ENCODE data around the gene NPHS1.

NPHS1 gene

GRCh38 chr19:35859414-35859813, 7.1 kb upstream of the NPHS1 start:
- no peak for TF ChIP-seq EZH2phosphoT487 (IDR thresholded peaks at IDR 0.05; ENCODE audit: borderline replicate concordance, low read length)
- TF ChIP-seq CTCF (IDR thresholded peaks at IDR 0.05; ENCODE audit: low read depth, low read length, poor library complexity, severe bottlenecking): no peak
- H3K36me3 ChIP-seq (ENCODE audit: control insufficient read depth, low read length): no peaks in the 10 kb centered on the region

GRCh38 chr19:35858311-35858710, 6.0 kb upstream of the NPHS1 start:
- Histone ChIP-seq H3K27me3 (ENCODE audit: control insufficient read depth, low read length) (peaks cover 11% of the 10 kb centered on the region), H3K9me2 (replicated peaks; ENCODE audit: control insufficient read depth, low read length) (no peaks in the 10 kb centered on the region), H3K4me2 (ENCODE audit: low read length) (no peak overlapping the region; the same call in 1 of the 2 replicates), H3K9me3 (ENCODE audit: control insufficient read depth, insufficient read depth, low read length) (no peaks in the 10 kb centered on the region), H3F3A (ENCODE audit: control insufficient read depth, insufficient read depth) (no peaks in the 10 kb centered on the region), H4K20me1 (ENCODE audit: control insufficient read depth, insufficient read depth, low read depth, low read length) (no peaks in the 10 kb centered on the region), H3K4me3 (ENCODE audit: low read length) (no peak overlapping the region), H3K36me3 (ENCODE audit: control insufficient read depth, low read length) (no peaks in the 10 kb centered on the region), H3K4me1 (ENCODE audit: control insufficient read depth, low read length) (peaks cover 20% of the 10 kb centered on the region), H3K27ac (ENCODE audit: low read depth, low read length) (no peak overlapping the region), H3K79me2 (ENCODE audit: control insufficient read depth, low read length) (no peaks in the 10 kb centered on the region)
- no peak for TF ChIP-seq CTCF (IDR thresholded peaks at IDR 0.05; ENCODE audit: low read depth, low read length, poor library complexity, severe bottlenecking)
- no peak for TF ChIP-seq EZH2phosphoT487 (IDR thresholded peaks at IDR 0.05; ENCODE audit: borderline replicate concordance, low read length)

More at GRCh38 chr19:35859414-35859813, 7.1 kb upstream of the NPHS1 start:
- Histone ChIP-seq H4K20me1 (ENCODE audit: control insufficient read depth, insufficient read depth, low read depth, low read length) (no peaks in the 10 kb centered on the region), H3K4me3 (ENCODE audit: low read length) (no peak overlapping the region), H3F3A (ENCODE audit: control insufficient read depth, insufficient read depth) (no peaks in the 10 kb centered on the region), H3K27ac (ENCODE audit: low read depth, low read length) (no peak overlapping the region), H3K79me2 (ENCODE audit: control insufficient read depth, low read length) (no peaks in the 10 kb centered on the region), H3K4me2 (ENCODE audit: low read length) (no peak overlapping the region), H3K4me1 (ENCODE audit: control insufficient read depth, low read length) (peaks cover 20% of the 10 kb centered on the region), H3K9me3 (ENCODE audit: control insufficient read depth, insufficient read depth, low read length) (no peaks in the 10 kb centered on the region), H3K9me2 (replicated peaks; ENCODE audit: control insufficient read depth, low read length) (no peaks in the 10 kb centered on the region), H3K27me3 (ENCODE audit: control insufficient read depth, low read length) (peaks cover 11% of the 10 kb centered on the region)

- Histone ChIP-seq H3K9me3 (ENCODE audit: control insufficient read depth, insufficient read depth, low read length) (no peaks in the 10 kb centered on the region), H3F3A (ENCODE audit: control insufficient read depth, insufficient read depth) (no peaks in the 10 kb centered on the region), H3K27ac (ENCODE audit: low read depth, low read length) (peak within 1 kb of the TSS; percentile 22; the same call in 1 of the 2 replicates), H4K20me1 (ENCODE audit: control insufficient read depth, insufficient read depth, low read depth, low read length) (no peaks in the 10 kb centered on the region), H3K36me3 (ENCODE audit: control insufficient read depth, low read length) (no peaks in the 10 kb centered on the region), H3K4me1 (ENCODE audit: control insufficient read depth, low read length) (peaks cover 20% of the 10 kb centered on the region), H3K9me2 (replicated peaks; ENCODE audit: control insufficient read depth, low read length) (no peaks in the 10 kb centered on the region), H3K27me3 (ENCODE audit: control insufficient read depth, low read length) (peaks cover 11% of the 10 kb centered on the region), H3K4me3 (ENCODE audit: low read length) (peak within 1 kb of the TSS; percentile 84), H3K79me2 (ENCODE audit: control insufficient read depth, low read length) (no peaks in the 10 kb centered on the region), H3K4me2 (ENCODE audit: low read length) (peak within 1 kb of the TSS; percentile 82)
- no peak for TF ChIP-seq CTCF (IDR thresholded peaks at IDR 0.05; ENCODE audit: low read depth, low read length, poor library complexity, severe bottlenecking)
- no peak for TF ChIP-seq EZH2phosphoT487 (IDR thresholded peaks at IDR 0.05; ENCODE audit: borderline replicate concordance, low read length)
Measured at GRCh38 chr19:35856546-35857149, 4.3 kb upstream of the NPHS1 start, which contains the start of gene KIRREL2. KIRREL2 (plus strand) TSS chr19:35856911; CDS start chr19:35857120, 209 bp downstream.

Measured in DOHH2 (cell line).